NOMO-1 (cell line): ENCODE measurements around the gene APOL5.
"Not testable (repeated sequence)": the region's sequence is repeated elsewhere in the genome, so short reads cannot be mapped to it uniquely, and the experiment has no call there.

Experiments used
- DNase-seq, 2 experiments: peaks; one replicate each; lab custom pipeline; 2025; ENCODE audit not compliant: unreplicated experiment in 2 of 2; lab: John Stamatoyannopoulos, UW

APOL5 gene

GRCh38 chr22:35708917-35709316, 8.8 kb upstream of the APOL5 start:
- no peak for DNase-seq

- no peak for DNase-seq
Observed at GRCh38 chr22:35711336-35711735, 6.3 kb upstream of the APOL5 start.

- no peak for DNase-seq
Observed at GRCh38 chr22:35712672-35713071, 5.0 kb upstream of the APOL5 start.

- no peak for DNase-seq
Observed at GRCh38 chr22:35719212-35719875, 1.7 kb downstream of the APOL5 start.

GRCh38 chr22:35721960-35722359, 4.3 kb downstream of the APOL5 start:
- DNase-seq = no peak

GRCh38 chr22:35725521-35725920, 7.8 kb downstream of the APOL5 start:
- no peak for DNase-seq

GRCh38 chr22:35726398-35726797, 8.7 kb downstream of the APOL5 start:
- DNase-seq = no peak

GRCh38 chr22:35726933-35727332, 9.3 kb downstream of the APOL5 start:
- no peak for DNase-seq

- DNase-seq = no peak
Observed at GRCh38 chr22:35727436-35727835, 9.8 kb downstream of the APOL5 start.

GRCh38 chr22:35728639-35729308, 11.1 kb downstream of the APOL5 start:
- DNase-seq = no peak

- DNase-seq = no peak
Observed at GRCh38 chr22:35729309-35729698, 11.6 kb downstream of the APOL5 start.

GRCh38 chr22:35731321-35731720, 13.6 kb downstream of the APOL5 start:
- DNase-seq = no peak

- no peak for DNase-seq
Observed at GRCh38 chr22:35732116-35732515, 14.4 kb downstream of the APOL5 start.

GRCh38 chr22:35733036-35733435, 15.4 kb downstream of the APOL5 start:
- DNase-seq = no peak

GRCh38 chr22:35733791-35734516, 16.3 kb downstream of the APOL5 start:
- no peak for DNase-seq

GRCh38 chr22:35734517-35734827, 16.8 kb downstream of the APOL5 start:
- DNase-seq = no peak

GRCh38 chr22:35735542-35735941, 17.9 kb downstream of the APOL5 start:
- no peak for DNase-seq

GRCh38 chr22:35736166-35736565, 18.5 kb downstream of the APOL5 start:
- DNase-seq = no peak

- no peak for DNase-seq
Observed at GRCh38 chr22:35736701-35737100, 19.0 kb downstream of the APOL5 start.

GRCh38 chr22:35737886-35738285, 20.2 kb downstream of the APOL5 start:
- DNase-seq = not testable (repeated sequence)

GRCh38 chr22:35739076-35739930, 21.6 kb downstream of the APOL5 start:
- DNase-seq = no peak
